ENCODE data around the gene SUV39H1. TPM values are rescaled to one million over a fixed set of nuclear protein-coding genes. Genes with fewer than 3 reads are reported as not detected.

SUV39H1 gene
- total and polyA plus RNA-seq, 2 of the 13 experiments (the other 11 are each of a cell fraction or from before 2014, with no cell fraction given), result 5.2 to 10.1 TPM

DNA sequence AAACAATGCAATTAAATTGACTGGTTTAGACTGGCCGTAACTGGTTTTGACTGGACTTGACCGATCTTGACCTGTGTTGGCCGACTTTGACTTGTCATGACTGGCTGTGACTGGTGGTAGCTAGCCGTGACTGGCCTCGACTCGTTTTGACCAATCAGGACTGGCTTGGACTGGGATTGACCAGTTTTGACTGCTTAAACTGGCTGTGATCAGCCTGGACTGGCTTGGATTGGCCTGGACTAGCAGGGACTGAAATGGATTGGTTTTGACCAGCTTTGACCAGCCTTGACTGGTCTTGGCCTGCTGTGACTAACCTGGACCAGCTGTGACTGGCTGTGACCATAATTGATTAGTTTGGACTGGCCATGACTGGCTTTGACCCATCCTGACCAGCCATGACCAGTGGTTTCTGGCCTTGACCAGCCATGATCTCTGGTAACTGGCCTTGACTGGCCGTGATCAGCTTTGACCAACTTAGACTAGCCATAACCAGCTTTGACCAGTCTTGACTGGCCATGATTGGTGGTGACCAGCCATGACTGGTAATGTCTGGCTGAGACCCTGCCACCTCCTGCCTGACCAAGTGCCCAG lies 13.1 kb downstream of the SUV39H1 start (continued):
- TF ChIP-seq, protein P1, sequence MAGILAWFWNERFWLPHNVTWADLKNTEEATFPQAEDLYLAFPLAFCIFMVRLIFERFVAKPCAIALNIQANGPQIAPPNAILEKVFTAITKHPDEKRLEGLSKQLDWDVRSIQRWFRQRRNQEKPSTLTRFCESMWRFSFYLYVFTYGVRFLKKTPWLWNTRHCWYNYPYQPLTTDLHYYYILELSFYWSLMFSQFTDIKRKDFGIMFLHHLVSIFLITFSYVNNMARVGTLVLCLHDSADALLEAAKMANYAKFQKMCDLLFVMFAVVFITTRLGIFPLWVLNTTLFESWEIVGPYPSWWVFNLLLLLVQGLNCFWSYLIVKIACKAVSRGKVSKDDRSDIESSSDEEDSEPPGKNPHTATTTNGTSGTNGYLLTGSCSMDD (CRISPR knock-in tag; IDR thresholded peaks at IDR 0.05), result no peak
- TF ChIP-seq ZNF234 (CRISPR knock-in tag; conservative IDR thresholded peaks at IDR 0.05) (no peak), HOXA7 (CRISPR knock-in tag; IDR thresholded peaks at IDR 0.05) (no peak), ZNF83 (CRISPR knock-in tag; IDR thresholded peaks at IDR 0.05; ENCODE audit: borderline replicate concordance) (no peak), ZNF263 (CRISPR knock-in tag; IDR thresholded peaks at IDR 0.05) (no peak), MAFG (CRISPR knock-in tag; IDR thresholded peaks at IDR 0.05) (no peak), ZNF670 (CRISPR knock-in tag; IDR thresholded peaks at IDR 0.05; ENCODE audit: borderline replicate concordance) (no peak)
- TF ChIP-seq, protein P2, sequence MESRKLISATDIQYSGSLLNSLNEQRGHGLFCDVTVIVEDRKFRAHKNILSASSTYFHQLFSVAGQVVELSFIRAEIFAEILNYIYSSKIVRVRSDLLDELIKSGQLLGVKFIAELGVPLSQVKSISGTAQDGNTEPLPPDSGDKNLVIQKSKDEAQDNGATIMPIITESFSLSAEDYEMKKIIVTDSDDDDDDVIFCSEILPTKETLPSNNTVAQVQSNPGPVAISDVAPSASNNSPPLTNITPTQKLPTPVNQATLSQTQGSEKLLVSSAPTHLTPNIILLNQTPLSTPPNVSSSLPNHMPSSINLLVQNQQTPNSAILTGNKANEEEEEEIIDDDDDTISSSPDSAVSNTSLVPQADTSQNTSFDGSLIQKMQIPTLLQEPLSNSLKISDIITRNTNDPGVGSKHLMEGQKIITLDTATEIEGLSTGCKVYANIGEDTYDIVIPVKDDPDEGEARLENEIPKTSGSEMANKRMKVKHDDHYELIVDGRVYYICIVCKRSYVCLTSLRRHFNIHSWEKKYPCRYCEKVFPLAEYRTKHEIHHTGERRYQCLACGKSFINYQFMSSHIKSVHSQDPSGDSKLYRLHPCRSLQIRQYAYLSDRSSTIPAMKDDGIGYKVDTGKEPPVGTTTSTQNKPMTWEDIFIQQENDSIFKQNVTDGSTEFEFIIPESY (CRISPR knock-in tag; IDR thresholded peaks at IDR 0.05), result no peak
- TF ChIP-seq, protein P3, sequence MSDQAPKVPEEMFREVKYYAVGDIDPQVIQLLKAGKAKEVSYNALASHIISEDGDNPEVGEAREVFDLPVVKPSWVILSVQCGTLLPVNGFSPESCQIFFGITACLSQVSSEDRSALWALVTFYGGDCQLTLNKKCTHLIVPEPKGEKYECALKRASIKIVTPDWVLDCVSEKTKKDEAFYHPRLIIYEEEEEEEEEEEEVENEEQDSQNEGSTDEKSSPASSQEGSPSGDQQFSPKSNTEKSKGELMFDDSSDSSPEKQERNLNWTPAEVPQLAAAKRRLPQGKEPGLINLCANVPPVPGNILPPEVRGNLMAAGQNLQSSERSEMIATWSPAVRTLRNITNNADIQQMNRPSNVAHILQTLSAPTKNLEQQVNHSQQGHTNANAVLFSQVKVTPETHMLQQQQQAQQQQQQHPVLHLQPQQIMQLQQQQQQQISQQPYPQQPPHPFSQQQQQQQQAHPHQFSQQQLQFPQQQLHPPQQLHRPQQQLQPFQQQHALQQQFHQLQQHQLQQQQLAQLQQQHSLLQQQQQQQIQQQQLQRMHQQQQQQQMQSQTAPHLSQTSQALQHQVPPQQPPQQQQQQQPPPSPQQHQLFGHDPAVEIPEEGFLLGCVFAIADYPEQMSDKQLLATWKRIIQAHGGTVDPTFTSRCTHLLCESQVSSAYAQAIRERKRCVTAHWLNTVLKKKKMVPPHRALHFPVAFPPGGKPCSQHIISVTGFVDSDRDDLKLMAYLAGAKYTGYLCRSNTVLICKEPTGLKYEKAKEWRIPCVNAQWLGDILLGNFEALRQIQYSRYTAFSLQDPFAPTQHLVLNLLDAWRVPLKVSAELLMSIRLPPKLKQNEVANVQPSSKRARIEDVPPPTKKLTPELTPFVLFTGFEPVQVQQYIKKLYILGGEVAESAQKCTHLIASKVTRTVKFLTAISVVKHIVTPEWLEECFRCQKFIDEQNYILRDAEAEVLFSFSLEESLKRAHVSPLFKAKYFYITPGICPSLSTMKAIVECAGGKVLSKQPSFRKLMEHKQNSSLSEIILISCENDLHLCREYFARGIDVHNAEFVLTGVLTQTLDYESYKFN (CRISPR knock-in tag; conservative IDR thresholded peaks at IDR 0.05), result no peak
